ENCODE data around the gene MVD.
"Not testable (repeated sequence)": the region's sequence is repeated elsewhere in the genome, so short reads cannot be mapped to it uniquely, and the experiment has no call there.

MVD gene

DNA sequence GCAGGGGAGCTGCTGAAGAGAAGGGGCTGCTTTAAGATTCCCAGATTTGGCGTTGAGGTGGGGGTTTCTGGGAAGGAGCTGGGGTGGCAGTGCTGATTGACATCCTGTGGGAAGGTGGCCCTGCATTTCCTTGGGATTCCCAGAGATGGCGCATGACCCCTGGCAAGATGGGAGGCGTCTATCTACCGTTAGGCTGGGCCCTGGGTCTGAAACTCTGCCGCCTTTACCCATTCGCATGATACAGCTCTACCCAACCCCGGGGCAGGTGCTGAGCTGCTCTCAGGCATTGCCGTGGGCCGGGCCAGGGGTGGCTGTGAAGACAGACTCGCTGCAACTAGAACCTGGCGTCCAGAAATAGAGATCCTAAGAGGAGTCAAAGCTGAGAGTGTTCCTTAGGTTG is 9.9 kb upstream of the MVD start:
- no peak overlapping the region for H3K4me3 ChIP-seq
- TF ChIP-seq, protein P1, sequence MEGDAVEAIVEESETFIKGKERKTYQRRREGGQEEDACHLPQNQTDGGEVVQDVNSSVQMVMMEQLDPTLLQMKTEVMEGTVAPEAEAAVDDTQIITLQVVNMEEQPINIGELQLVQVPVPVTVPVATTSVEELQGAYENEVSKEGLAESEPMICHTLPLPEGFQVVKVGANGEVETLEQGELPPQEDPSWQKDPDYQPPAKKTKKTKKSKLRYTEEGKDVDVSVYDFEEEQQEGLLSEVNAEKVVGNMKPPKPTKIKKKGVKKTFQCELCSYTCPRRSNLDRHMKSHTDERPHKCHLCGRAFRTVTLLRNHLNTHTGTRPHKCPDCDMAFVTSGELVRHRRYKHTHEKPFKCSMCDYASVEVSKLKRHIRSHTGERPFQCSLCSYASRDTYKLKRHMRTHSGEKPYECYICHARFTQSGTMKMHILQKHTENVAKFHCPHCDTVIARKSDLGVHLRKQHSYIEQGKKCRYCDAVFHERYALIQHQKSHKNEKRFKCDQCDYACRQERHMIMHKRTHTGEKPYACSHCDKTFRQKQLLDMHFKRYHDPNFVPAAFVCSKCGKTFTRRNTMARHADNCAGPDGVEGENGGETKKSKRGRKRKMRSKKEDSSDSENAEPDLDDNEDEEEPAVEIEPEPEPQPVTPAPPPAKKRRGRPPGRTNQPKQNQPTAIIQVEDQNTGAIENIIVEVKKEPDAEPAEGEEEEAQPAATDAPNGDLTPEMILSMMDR (IDR thresholded peaks at IDR 0.05): no peak
- no peak overlapping the region for H3K27ac ChIP-seq
- no peak for DNase-seq (ENCODE audit: low spot score)

- DNase-seq (ENCODE audit: low spot score): no peak
- no peak overlapping the region for H3K27ac ChIP-seq
- TF ChIP-seq, protein P1 (IDR thresholded peaks at IDR 0.05): no peak
- H3K4me3 ChIP-seq: no peak overlapping the region
Measured at GRCh38 chr16:88671806-88672205, 8.9 kb upstream of the MVD start.

- DNase-seq (ENCODE audit: low spot score): no peak
- TF ChIP-seq, protein P1 (IDR thresholded peaks at IDR 0.05): no peak
- no peak overlapping the region for H3K27ac ChIP-seq
- no peak overlapping the region for H3K4me3 ChIP-seq
Measured at GRCh38 chr16:88669980-88670379, 7.1 kb upstream of the MVD start.

GRCh38 chr16:88669493-88669892 is 6.6 kb upstream of the MVD start:
- H3K4me3 ChIP-seq; H3K27ac ChIP-seq; DNase-seq (ENCODE audit: low spot score): not testable (repeated sequence)

- H3K27ac ChIP-seq: no peak overlapping the region
- no peak overlapping the region for H3K4me3 ChIP-seq
- TF ChIP-seq, protein P1 (IDR thresholded peaks at IDR 0.05): no peak
- no peak for DNase-seq (ENCODE audit: low spot score)
Measured at GRCh38 chr16:88667461-88667860, 4.6 kb upstream of the MVD start.

GRCh38 chr16:88665570-88665969 is 2.7 kb upstream of the MVD start:
- no peak overlapping the region for H3K27ac ChIP-seq
- DNase-seq (ENCODE audit: low spot score): no peak
- TF ChIP-seq, protein P1 (IDR thresholded peaks at IDR 0.05): no peak
- no peak overlapping the region for H3K4me3 ChIP-seq

GRCh38 chr16:88665148-88665547 is 2.3 kb upstream of the MVD start:
- TF ChIP-seq, protein P1 (IDR thresholded peaks at IDR 0.05): no peak
- no peak overlapping the region for H3K4me3 ChIP-seq
- DNase-seq (ENCODE audit: low spot score): no peak
- H3K27ac ChIP-seq: no peak overlapping the region
